Activated CD4-positive, CD25-positive, alpha-beta regulatory T cell (primary cell): ENCODE measurements around the gene PI4K2A.

ENCODE experiments used
- DNase-seq, 4 experiments: peaks; one replicate each; lab custom pipeline; 2025; lab: John Stamatoyannopoulos, UW

PI4K2A gene

GRCh38 chr10:97640174-97640867, at the start of gene PI4K2A:
Gene PI4K2A (plus strand): TSS chr10:97640671. CDS start chr10:97640743, 72 bp downstream.
- DNase-seq = peak; percentile 96 to 98 (median 97)

- no peak for DNase-seq
Observed at GRCh38 chr10:97590748-97591495, 49.5 kb upstream of the PI4K2A start.

- no peak for DNase-seq
Observed at GRCh38 chr10:97593421-97593820, 47.0 kb upstream of the PI4K2A start.

- DNase-seq = no peak
Observed at GRCh38 chr10:97596101-97597082, 44.1 kb upstream of the PI4K2A start.

GRCh38 chr10:97597778-97598177, 42.7 kb upstream of the PI4K2A start:
- DNase-seq = no peak

- no peak for DNase-seq
Observed at GRCh38 chr10:97598407-97599271, 41.8 kb upstream of the PI4K2A start.

GRCh38 chr10:97599272-97599619, 41.2 kb upstream of the PI4K2A start:
- no peak for DNase-seq

- DNase-seq = no peak
Observed at GRCh38 chr10:97600616-97601015, 39.9 kb upstream of the PI4K2A start.

GRCh38 chr10:97601268-97602215, 38.9 kb upstream of the PI4K2A start:
- DNase-seq = no peak

- DNase-seq = no peak
Observed at GRCh38 chr10:97607095-97607636, 33.3 kb upstream of the PI4K2A start.

- no peak for DNase-seq
Observed at GRCh38 chr10:97608991-97609561, 31.4 kb upstream of the PI4K2A start.

- DNase-seq = no peak
Observed at GRCh38 chr10:97611473-97611872, 29.0 kb upstream of the PI4K2A start.

GRCh38 chr10:97612386-97612785, 28.1 kb upstream of the PI4K2A start:
- no peak for DNase-seq

- no peak for DNase-seq
Observed at GRCh38 chr10:97618285-97618684, 22.2 kb upstream of the PI4K2A start.

- DNase-seq = no peak
Observed at GRCh38 chr10:97618733-97619132, 21.7 kb upstream of the PI4K2A start.

- no peak for DNase-seq
Observed at GRCh38 chr10:97623277-97623676, 17.2 kb upstream of the PI4K2A start.

- DNase-seq = no peak
Observed at GRCh38 chr10:97627731-97628130, 12.7 kb upstream of the PI4K2A start.

- no peak for DNase-seq
Observed at GRCh38 chr10:97628228-97628627, 12.2 kb upstream of the PI4K2A start.

GRCh38 chr10:97629289-97629688, 11.2 kb upstream of the PI4K2A start:
- no peak for DNase-seq

GRCh38 chr10:97631098-97631497, 9.4 kb upstream of the PI4K2A start:
- no peak for DNase-seq
